SK-N-SH (cell line): ENCODE measurements around the gene PRIMPOL. TPM values are rescaled to one million over a fixed set of nuclear protein-coding genes. Genes with fewer than 3 reads are reported as not detected.
A peak's percentile ranks its signal among the peaks of the same experiment; 100 is the strongest.

Source experiments
- CTCF ChIA-PET: fragments of 300-600, 350-600 bp; formaldehyde crosslinking; extraction: SDS; loops from one replicate; lab custom pipeline; 2021; lab: Yijun Ruan, JAX
- POLR2A ChIA-PET: fragments of 350-600 bp; sonication (Branson Sonifier 250); formaldehyde crosslinking; extraction: SDS; loops from one replicate; lab custom pipeline; 2020; ENCODE audit warnings: antibody characterized with exemption, inconsistent platforms; lab: Yijun Ruan, JAX
- DNase-seq: peaks from one replicate; pipeline ENCODE4 v3.0.0; 2012
- H2AFZ ChIP-seq: fragments of 200-600 bp; sonication (generic); 2 replicates; pipeline ENCODE4 v1.8.1; 2016; ENCODE audit warnings: antibody characterized with exemption, mild to moderate bottlenecking, low read depth
- H3F3A ChIP-seq: fragments of 200-600 bp; sonication (generic); replicated peaks from 2 replicates; pipeline ENCODE3; 2016; ENCODE audit warnings: antibody characterized with exemption, mild to moderate bottlenecking; ENCODE audit not compliant: insufficient read depth
- H3K27ac ChIP-seq, 2 experiments: fragments of 200-500 bp in 1 of 2; fragments of 200-600 bp in 1 of 2; sonication (Bioruptor generic) in 1 of 2; sonication (generic), shearing (Covaris generic) in 1 of 2; 2 replicates each; pipeline versions ENCODE4 v1.5.1 to v1.6.1; 2014 to 2016; ENCODE audit warnings: low read depth in 2 of 2, inconsistent platforms in 1 of 2, low read length in 1 of 2, mild to moderate bottlenecking in 1 of 2, mixed read lengths in 1 of 2
- H3K27me3 ChIP-seq: fragments of 200-600 bp; sonication (generic), shearing (Covaris generic); 2 replicates; pipeline ENCODE4 v1.6.1; 2016; ENCODE audit warnings: mixed run types; ENCODE audit not compliant: insufficient read depth
- H3K36me3 ChIP-seq, 2 experiments: fragments of 200-500 bp in 1 of 2; fragments of 200-600 bp in 1 of 2; sonication (Bioruptor generic) in 1 of 2; sonication (generic) in 1 of 2; replicated peaks in 1 of 2; 2 replicates each; pipeline versions ENCODE3 to v1.5.1; 2014 to 2016; ENCODE audit warnings: low read length in 1 of 2, mild to moderate bottlenecking in 1 of 2; ENCODE audit not compliant: insufficient read depth in 2 of 2, control insufficient read depth in 1 of 2
- H3K4me1 ChIP-seq, 2 experiments: fragments of 200-500 bp in 1 of 2; fragments of 200-600 bp in 1 of 2; sonication (Bioruptor generic) in 1 of 2; sonication (generic), shearing (Covaris generic) in 1 of 2; 2 replicates each; pipeline versions ENCODE4 v1.5.1 to v1.6.1; 2014 to 2016; ENCODE audit warnings: low read depth in 1 of 2, low read length in 1 of 2, mixed run types in 1 of 2; ENCODE audit not compliant: insufficient read depth in 2 of 2, control insufficient read depth in 1 of 2
- H3K4me2 ChIP-seq: fragments of 200-600 bp; sonication (generic), shearing (Covaris generic); 2 replicates; pipeline ENCODE4 v1.6.1; 2017; ENCODE audit warnings: mixed run types
- H3K4me3 ChIP-seq, 2 experiments: fragments of 200-500 bp in 1 of 2; fragments of 200-600 bp in 1 of 2; sonication (Bioruptor generic) in 1 of 2; sonication (generic), shearing (Covaris generic) in 1 of 2; 2 replicates each; pipeline versions ENCODE4 v1.5.1 to v1.8.1; 2014 to 2016; ENCODE audit warnings: low read depth in 2 of 2, inconsistent platforms in 1 of 2, low read length in 1 of 2, mild to moderate bottlenecking in 1 of 2, mixed read lengths in 1 of 2, moderate library complexity in 1 of 2
- H3K79me2 ChIP-seq: fragments of 200-600 bp; sonication (generic); 2 replicates; pipeline ENCODE4 v1.8.1; 2017; ENCODE audit warnings: mild to moderate bottlenecking; ENCODE audit not compliant: insufficient read depth
- H3K9ac ChIP-seq: fragments of 200-600 bp; sonication (generic); 2 replicates; pipeline ENCODE4 v1.6.1; 2017; ENCODE audit warnings: mixed run types
- H3K9me2 ChIP-seq: fragments of 200-600 bp; sonication (generic); 2 replicates; pipeline ENCODE4 v1.6.1; 2017; ENCODE audit warnings: mixed run types
- H3K9me3 ChIP-seq: fragments of 200-600 bp; sonication (generic); 2 replicates; pipeline ENCODE4 v1.6.1; 2017; ENCODE audit warnings: mixed run types, mild to moderate bottlenecking, moderate library complexity
- H4K20me1 ChIP-seq: fragments of 200-600 bp; sonication (generic); 2 replicates; pipeline ENCODE4 v1.6.1; 2017; ENCODE audit warnings: mild to moderate bottlenecking, mixed run types; ENCODE audit not compliant: insufficient read depth
- EP300 ChIP-seq, 2 experiments: IDR thresholded peaks; 2 replicates each; pipeline versions ENCODE4 v1.4.0 to v1.6.1; 2012; ENCODE audit warnings: borderline replicate concordance in 1 of 2, low read depth in 1 of 2, low read length in 1 of 2
- GABPA ChIP-seq: IDR thresholded peaks from 2 replicates; pipeline ENCODE4 v1.4.0; 2012; ENCODE audit warnings: low read depth, mild to moderate bottlenecking
- GATA2 ChIP-seq: sonication (generic); formaldehyde crosslinking; IDR thresholded peaks from 2 replicates; pipeline ENCODE4 v1.5.0; 2020; ENCODE audit warnings: mild to moderate bottlenecking, missing genetic modification reagents
- JUND ChIP-seq: IDR thresholded peaks from 2 replicates; pipeline ENCODE4 v1.4.0; 2012
- MEF2A ChIP-seq: IDR thresholded peaks from 2 replicates; pipeline ENCODE4 v1.4.0; 2012; ENCODE audit warnings: low read depth, borderline replicate concordance
- RAD21 ChIP-seq: IDR thresholded peaks from 2 replicates; pipeline ENCODE4 v1.6.1; 2012; ENCODE audit warnings: mild to moderate bottlenecking, low read length
- RCOR1 ChIP-seq: fragments of 150-350 bp; IDR thresholded peaks from 2 replicates; pipeline ENCODE4 v1.6.1; 2017; ENCODE audit warnings: antibody characterized with exemption, low read length
- REST ChIP-seq: IDR thresholded peaks from 2 replicates; pipeline ENCODE4 v1.6.1; 2012; ENCODE audit warnings: mild to moderate bottlenecking, low read depth, low read length, moderate library complexity
- RFX5 ChIP-seq: IDR thresholded peaks from 2 replicates; pipeline ENCODE4 v1.6.1; 2012; ENCODE audit warnings: mild to moderate bottlenecking, improper control_type of control experiment, low read length
- TAF1 ChIP-seq: IDR thresholded peaks from 2 replicates; pipeline ENCODE4 v1.6.1; 2012; ENCODE audit warnings: low read depth, mild to moderate bottlenecking, low read length, moderate library complexity, borderline replicate concordance
- YY1 ChIP-seq: IDR thresholded peaks from 2 replicates; pipeline ENCODE4 v1.4.0; 2012; ENCODE audit warnings: low read depth, mild to moderate bottlenecking
- WGBS: methylation state at CpG from one replicate; pipeline ENCODE4 v1.1.6; 2017; ENCODE audit warnings: low lambda C conversion rate; 5-methylcytosine and 5-hydroxymethylcytosine counted together
- polyA plus RNA-seq, 3 experiments: library from polyadenylated mRNA; depleted of rRNA; stranded (reverse); fragments of >200 nt; gene quantifications; 2 replicates each; pipeline ENCODE4 v1.2.3, GENCODE V29; 2012
- TF ChIP-seq, protein P1 (sequence below): fragments of 150-350 bp; IDR thresholded peaks from 2 replicates; pipeline ENCODE4 v1.6.1; 2017; ENCODE audit warnings: antibody characterized with exemption, low read length, low read depth, borderline replicate concordance
- TF ChIP-seq, protein P2 (sequence below): IDR thresholded peaks from 2 replicates; pipeline ENCODE4; 2012

Gene PRIMPOL
- polyA plus RNA-seq, 1 of the 3 experiments (the other 2 are of a cell fraction): 8.0 TPM

GRCh38 chr4:184648054-184648312, 1.6 kb upstream of the PRIMPOL start:
- peaks cover 26 to 27% of the 10 kb centered on the region in 2 experiments; a peak in 3 of 4 replicates for H3K4me1 ChIP-seq
- H3K36me3 ChIP-seq: peaks cover 12 to 15% of the 10 kb centered on the region in 2 experiments
- H3K79me2 ChIP-seq: peaks cover 68% of the 10 kb centered on the region
- POLR2A ChIA-PET: interaction anchor here (0.6 to 1.3 kb wide), 3 partner anchors 86 to 384 kb away, joined by 3 to 5 read pairs (median 3); partner anchors contain the start of genes CENPU and IRF2
- CTCF ChIA-PET: interaction anchor here (1.1 to 3.0 kb wide), 5 partner anchors 72 to 391 kb away, joined by 3 to 16 read pairs (median 4); no protein-coding TSS in a partner anchor
- H3K4me2 ChIP-seq: peak overlapping the region; percentile 92
- peaks cover 23% of the 10 kb centered on the region; the same call in 1 of the 2 replicates for H4K20me1 ChIP-seq
- peaks cover 7% of the 10 kb centered on the region for H3F3A ChIP-seq
- WGBS: 12% methylated on average over 6 of the region's 6 CpGs
- peak overlapping the region; percentile 91 to 94 for H3K27ac ChIP-seq
- H3K4me3 ChIP-seq: peak overlapping the region; percentile 72 to 86
- H3K9me2 ChIP-seq: no peaks in the 10 kb centered on the region
- no peak for DNase-seq
- 0 out of 2 replicates have a peak overlapping the region, but pooled peaks have one; percentile 72 for H2AFZ ChIP-seq
- TF ChIP-seq YY1: no peak
- TF ChIP-seq GABPA: no peak
- no peak for TF ChIP-seq RCOR1
- TF ChIP-seq GATA2: no peak
- TF ChIP-seq, protein P1, sequence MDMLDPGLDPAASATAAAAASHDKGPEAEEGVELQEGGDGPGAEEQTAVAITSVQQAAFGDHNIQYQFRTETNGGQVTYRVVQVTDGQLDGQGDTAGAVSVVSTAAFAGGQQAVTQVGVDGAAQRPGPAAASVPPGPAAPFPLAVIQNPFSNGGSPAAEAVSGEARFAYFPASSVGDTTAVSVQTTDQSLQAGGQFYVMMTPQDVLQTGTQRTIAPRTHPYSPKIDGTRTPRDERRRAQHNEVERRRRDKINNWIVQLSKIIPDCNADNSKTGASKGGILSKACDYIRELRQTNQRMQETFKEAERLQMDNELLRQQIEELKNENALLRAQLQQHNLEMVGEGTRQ: no peak
- TF ChIP-seq, protein P2, sequence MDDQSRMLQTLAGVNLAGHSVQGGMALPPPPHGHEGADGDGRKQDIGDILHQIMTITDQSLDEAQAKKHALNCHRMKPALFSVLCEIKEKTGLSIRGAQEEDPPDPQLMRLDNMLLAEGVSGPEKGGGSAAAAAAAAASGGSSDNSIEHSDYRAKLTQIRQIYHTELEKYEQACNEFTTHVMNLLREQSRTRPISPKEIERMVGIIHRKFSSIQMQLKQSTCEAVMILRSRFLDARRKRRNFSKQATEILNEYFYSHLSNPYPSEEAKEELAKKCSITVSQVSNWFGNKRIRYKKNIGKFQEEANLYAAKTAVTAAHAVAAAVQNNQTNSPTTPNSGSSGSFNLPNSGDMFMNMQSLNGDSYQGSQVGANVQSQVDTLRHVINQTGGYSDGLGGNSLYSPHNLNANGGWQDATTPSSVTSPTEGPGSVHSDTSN: no peak
- TF ChIP-seq TAF1: no peak
- no peak for TF ChIP-seq RFX5
- no peak for TF ChIP-seq RAD21
- TF ChIP-seq EP300 (IDR thresholded peaks at IDR 0.05; ENCODE audit: borderline replicate concordance in 1 of 2, low read depth in 1 of 2, low read length in 1 of 2): no peak
- TF ChIP-seq REST: no peak
- no peak for TF ChIP-seq MEF2A
- TF ChIP-seq JUND: no peak
- no peaks in the 10 kb centered on the region for H3K9me3 ChIP-seq
- H3K27me3 ChIP-seq: no peaks in the 10 kb centered on the region
- H3K9ac ChIP-seq: peak overlapping the region; percentile 97
